Mesenchymal stem cell (in vitro differentiated cells and primary cell): ENCODE measurements around the gene SELENOF.

Experiments used
- DNase-seq: peaks from one replicate; pipeline ENCODE4 v3.0.0-alpha.2; 2013
- H2AFZ ChIP-seq: one replicate; pipeline ENCODE4 v1.6.1; 2013; ENCODE audit warnings: low read depth, mild to moderate bottlenecking, control low read depth, inconsistent platforms, low read length, moderate library complexity
- H2AK5ac ChIP-seq: 2 replicates; pipeline ENCODE4 v1.6.1; 2013; ENCODE audit warnings: low read length, moderate library complexity, mild to moderate bottlenecking, inconsistent platforms; ENCODE audit not compliant: severe bottlenecking
- H2BK120ac ChIP-seq: one replicate; pipeline ENCODE4 v1.6.1; 2013; ENCODE audit warnings: low read depth, mild to moderate bottlenecking, inconsistent platforms, low read length, moderate library complexity
- H2BK12ac ChIP-seq, 2 experiments: one replicate each; pipeline ENCODE4 v1.6.1; 2013; ENCODE audit warnings: inconsistent platforms in 2 of 2, low read length in 2 of 2, mild to moderate bottlenecking in 2 of 2, moderate library complexity in 2 of 2, control low read depth in 1 of 2
- H2BK15ac ChIP-seq: one replicate; pipeline ENCODE4 v1.6.1; 2013; ENCODE audit warnings: mild to moderate bottlenecking, low read depth, inconsistent platforms; ENCODE audit not compliant: poor library complexity, severe bottlenecking
- H2BK5ac ChIP-seq: 2 replicates; pipeline ENCODE4 v1.6.1; 2013; ENCODE audit warnings: low read depth, mild to moderate bottlenecking, low read length, control low read depth, inconsistent platforms; ENCODE audit not compliant: poor library complexity, severe bottlenecking
- H3K14ac ChIP-seq, 2 experiments: one replicate each; pipeline ENCODE4 v1.6.1; 2013; ENCODE audit warnings: inconsistent platforms in 2 of 2, low read length in 2 of 2, control low read depth in 1 of 2, mild to moderate bottlenecking in 1 of 2, moderate library complexity in 1 of 2
- H3K18ac ChIP-seq, 2 experiments: one replicate each; pipeline ENCODE4 v1.6.1; 2013; ENCODE audit warnings: inconsistent platforms in 2 of 2, low read length in 2 of 2, control low read depth in 1 of 2, low read depth in 1 of 2, mild to moderate bottlenecking in 1 of 2
- H3K23ac ChIP-seq, 2 experiments: one replicate each; pipeline ENCODE4 v1.6.1; 2013; ENCODE audit warnings: inconsistent platforms in 2 of 2, low read length in 2 of 2, mild to moderate bottlenecking in 2 of 2, moderate library complexity in 2 of 2, control low read depth in 1 of 2
- H3K27ac ChIP-seq: 2 replicates; pipeline ENCODE4 v1.5.1; 2013; ENCODE audit warnings: mild to moderate bottlenecking, moderate library complexity, low read length, control low read depth, inconsistent platforms; ENCODE audit not compliant: poor library complexity, severe bottlenecking
- H3K27me3 ChIP-seq, 2 experiments: 2 replicates each; pipeline versions ENCODE4 v1.6.1 to v1.7.0; 2013; ENCODE audit warnings: low read length in 2 of 2, mild to moderate bottlenecking in 2 of 2, moderate library complexity in 2 of 2, control low read depth in 1 of 2, inconsistent platforms in 1 of 2; ENCODE audit not compliant: control insufficient read depth in 1 of 2, insufficient read depth in 1 of 2
- H3K36me3 ChIP-seq, 2 experiments: 2 replicates each; pipeline versions ENCODE4 v1.6.1 to v1.7.0; 2013; ENCODE audit warnings: low read length in 2 of 2, control low read depth in 1 of 2, inconsistent platforms in 1 of 2, low read depth in 1 of 2, mild to moderate bottlenecking in 1 of 2; ENCODE audit not compliant: insufficient read depth in 2 of 2, control insufficient read depth in 1 of 2
- H3K4ac ChIP-seq, 2 experiments: one replicate each; pipeline ENCODE4 v1.6.1; 2013; ENCODE audit warnings: inconsistent platforms in 2 of 2, low read length in 2 of 2, mild to moderate bottlenecking in 2 of 2, moderate library complexity in 2 of 2, control low read depth in 1 of 2, low read depth in 1 of 2
- H3K4me1 ChIP-seq: 2 replicates; pipeline ENCODE4 v1.6.1; 2013; ENCODE audit warnings: low read depth, low read length, control low read depth; ENCODE audit not compliant: control insufficient read depth, insufficient read depth
- H3K4me2 ChIP-seq: 2 replicates; pipeline ENCODE4 v1.6.1; 2013; ENCODE audit warnings: low read length, mild to moderate bottlenecking, inconsistent platforms; ENCODE audit not compliant: poor library complexity, severe bottlenecking
- H3K4me3 ChIP-seq, 2 experiments: 2 replicates each; pipeline versions ENCODE4 v1.5.1 to v1.7.0; 2013; ENCODE audit warnings: low read length in 2 of 2, mild to moderate bottlenecking in 2 of 2, control low read depth in 1 of 2, low read depth in 1 of 2; ENCODE audit not compliant: insufficient read depth in 1 of 2
- H3K79me1 ChIP-seq: replicated peaks from 2 replicates; pipeline ENCODE4 v1.6.1; 2013; ENCODE audit warnings: mild to moderate bottlenecking, control low read depth, low read length, inconsistent platforms; ENCODE audit not compliant: poor library complexity, severe bottlenecking
- H3K9ac ChIP-seq: 2 replicates; pipeline ENCODE4 v1.7.0; 2013; ENCODE audit warnings: mild to moderate bottlenecking, low read length, moderate library complexity
- H3K9me3 ChIP-seq: 2 replicates; pipeline ENCODE4 v1.7.0; 2013; ENCODE audit warnings: mild to moderate bottlenecking, low read length; ENCODE audit not compliant: control insufficient read depth
- H4K8ac ChIP-seq: one replicate; pipeline ENCODE4 v1.6.1; 2013; ENCODE audit warnings: inconsistent platforms, mild to moderate bottlenecking, low read length, moderate library complexity
- H4K91ac ChIP-seq: one replicate; pipeline ENCODE4 v1.6.1; 2013; ENCODE audit warnings: mild to moderate bottlenecking, low read length, inconsistent platforms
- WGBS: methylation state at CpG from one replicate; pipeline ENCODE4 v1.1.7; 2013; ENCODE audit warnings: mixed read lengths; 5-methylcytosine and 5-hydroxymethylcytosine counted together

The SELENOF gene

GRCh38 chr1:86852289-86852688 is 61.6 kb downstream of the SELENOF start:
- Histone ChIP-seq H4K91ac (peak overlapping the region; percentile 25), H2BK15ac (no peak overlapping the region), H3K18ac (peak overlapping the region in 1 of 2 experiments; percentile 21), H3K23ac (no peak overlapping the region), H2AK5ac (no peak overlapping the region), H3K9me3 (no peaks in the 10 kb centered on the region), H2BK120ac (no peak overlapping the region), H3K9ac (no peak overlapping the region), H3K14ac (no peak overlapping the region), H4K8ac (no peak overlapping the region), H3K36me3 (no peaks in the 10 kb centered on the region), H3K27ac (no peak overlapping the region), H3K27me3 (no peaks in the 10 kb centered on the region), H2BK12ac (no peak overlapping the region), H2AFZ (no peak overlapping the region), H3K4me3 (no peak overlapping the region), H3K4me2 (no peak overlapping the region), H3K79me1 (no peaks in the 10 kb centered on the region), H2BK5ac (no peak overlapping the region), H3K4me1 (no peaks in the 10 kb centered on the region), H3K4ac (no peak overlapping the region)
- DNase-seq: no peak
- WGBS: 94% methylated on average over 9 of the region's 9 CpGs

GRCh38 chr1:86849756-86850155 is 64.2 kb downstream of the SELENOF start:
- no peaks in the 10 kb centered on the region for H3K9me3 ChIP-seq
- no peak overlapping the region for H2BK12ac ChIP-seq
- no peak overlapping the region for H3K27ac ChIP-seq
- H3K36me3 ChIP-seq: no peaks in the 10 kb centered on the region
- H3K14ac ChIP-seq: no peak overlapping the region
- H3K79me1 ChIP-seq: no peaks in the 10 kb centered on the region
- no peaks in the 10 kb centered on the region for H3K27me3 ChIP-seq
- no peak overlapping the region for H3K4me2 ChIP-seq
- H2BK5ac ChIP-seq: no peak overlapping the region
- no peak overlapping the region for H3K4ac ChIP-seq
- DNase-seq: no peak
- H4K91ac ChIP-seq: no peak overlapping the region
- no peak overlapping the region for H3K23ac ChIP-seq
- no peak overlapping the region for H2AFZ ChIP-seq
- no peak overlapping the region for H2AK5ac ChIP-seq
- H3K18ac ChIP-seq: no peak overlapping the region
- H2BK15ac ChIP-seq: no peak overlapping the region
- 97% methylated on average over 2 of the region's 3 CpGs for WGBS
- H3K9ac ChIP-seq: no peak overlapping the region
- H4K8ac ChIP-seq: no peak overlapping the region
- no peaks in the 10 kb centered on the region for H3K4me1 ChIP-seq
- H3K4me3 ChIP-seq: no peak overlapping the region
- no peak overlapping the region for H2BK120ac ChIP-seq

GRCh38 chr1:86848654-86849053 is 65.3 kb downstream of the SELENOF start:
- Histone ChIP-seq H2BK5ac (no peak overlapping the region), H3K14ac (no peak overlapping the region), H3K4me3 (no peak overlapping the region), H3K18ac (no peak overlapping the region), H4K91ac (no peak overlapping the region), H3K23ac (no peak overlapping the region), H3K4ac (no peak overlapping the region), H4K8ac (no peak overlapping the region), H3K9ac (peak overlapping the region; percentile 16), H3K27me3 (no peaks in the 10 kb centered on the region), H3K79me1 (no peaks in the 10 kb centered on the region), H2AFZ (no peak overlapping the region), H3K4me1 (no peaks in the 10 kb centered on the region), H2AK5ac (no peak overlapping the region), H3K36me3 (no peaks in the 10 kb centered on the region), H2BK120ac (no peak overlapping the region), H3K27ac (no peak overlapping the region), H2BK15ac (no peak overlapping the region), H2BK12ac (no peak overlapping the region), H3K9me3 (no peaks in the 10 kb centered on the region), H3K4me2 (no peak overlapping the region)
- WGBS: 100% methylated on average over 2 of the region's 2 CpGs
- DNase-seq: no peak

- no peak overlapping the region for H4K8ac ChIP-seq
- H3K4me2 ChIP-seq: no peak overlapping the region
- no peak overlapping the region for H3K4me3 ChIP-seq
- H2BK12ac ChIP-seq: no peak overlapping the region
- H3K27me3 ChIP-seq: no peaks in the 10 kb centered on the region
- H3K4ac ChIP-seq: no peak overlapping the region
- H3K14ac ChIP-seq: no peak overlapping the region
- H3K36me3 ChIP-seq: no peaks in the 10 kb centered on the region
- H4K91ac ChIP-seq: no peak overlapping the region
- no peaks in the 10 kb centered on the region for H3K9me3 ChIP-seq
- H2BK15ac ChIP-seq: no peak overlapping the region
- DNase-seq: peak; percentile 80
- no peak overlapping the region for H2BK120ac ChIP-seq
- H2AFZ ChIP-seq: no peak overlapping the region
- no peaks in the 10 kb centered on the region for H3K4me1 ChIP-seq
- H2AK5ac ChIP-seq: no peak overlapping the region
- H3K9ac ChIP-seq: peak overlapping the region; percentile 42
- no peak overlapping the region for H2BK5ac ChIP-seq
- H3K18ac ChIP-seq: no peak overlapping the region
- H3K79me1 ChIP-seq: no peaks in the 10 kb centered on the region
- H3K23ac ChIP-seq: no peak overlapping the region
- 45% methylated on average over 2 of the region's 2 CpGs for WGBS
- no peak overlapping the region for H3K27ac ChIP-seq
Observed at GRCh38 chr1:86846164-86846647, 67.7 kb downstream of the SELENOF start.
